ENCODE results near the gene BANK1. TPM values are rescaled to one million over a fixed set of nuclear protein-coding genes. Genes with fewer than 3 reads are reported as not detected.

Gene BANK1
- polyA plus RNA-seq, 1 experiment = 0.40 TPM

DNA sequence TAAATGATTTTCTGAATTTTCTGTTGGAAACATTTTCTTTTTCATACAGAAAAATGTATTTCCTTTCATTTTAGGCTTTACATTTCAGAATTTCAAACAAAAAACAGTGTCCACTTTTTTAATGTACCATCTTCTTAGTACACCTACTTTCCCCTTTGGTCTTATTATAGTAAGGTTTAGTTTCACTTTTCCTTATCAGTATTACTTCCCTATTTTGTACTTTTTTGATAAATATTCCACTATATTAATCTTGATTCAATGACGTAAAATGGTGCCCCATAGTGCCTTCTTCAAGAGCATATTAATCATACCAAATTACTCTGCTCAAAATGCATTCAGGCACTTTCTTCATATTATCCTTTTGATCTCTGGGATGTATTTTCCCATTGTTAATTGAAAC lies 52.5 kb downstream of the BANK1 start:
- no peak overlapping the region for H3K4me3 ChIP-seq (ENCODE audit: low read depth, low read length)
- CTCF ChIA-PET = no interaction called here

DNA sequence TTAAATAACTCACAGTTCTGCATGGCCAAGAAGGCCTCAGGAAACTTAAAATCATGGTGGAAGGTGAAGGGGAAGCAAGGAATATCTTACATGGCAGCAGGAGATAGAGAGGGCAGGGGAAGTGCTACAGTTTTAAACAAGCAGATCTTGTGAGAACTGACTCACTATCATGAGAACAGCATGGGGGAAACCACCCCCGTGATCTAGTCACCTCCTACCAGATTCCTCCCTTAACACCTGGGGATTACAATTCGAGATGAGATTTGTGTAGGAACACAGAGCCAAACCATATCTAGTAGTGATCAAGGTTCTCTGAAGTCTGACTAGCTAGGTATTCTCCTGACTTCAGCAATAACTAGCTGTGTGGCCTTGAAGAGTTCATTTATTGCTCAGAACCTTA lies 56.0 kb downstream of the BANK1 start:
- DNase-seq (ENCODE audit: low read depth) = no peak
- TF ChIP-seq, protein P1, sequence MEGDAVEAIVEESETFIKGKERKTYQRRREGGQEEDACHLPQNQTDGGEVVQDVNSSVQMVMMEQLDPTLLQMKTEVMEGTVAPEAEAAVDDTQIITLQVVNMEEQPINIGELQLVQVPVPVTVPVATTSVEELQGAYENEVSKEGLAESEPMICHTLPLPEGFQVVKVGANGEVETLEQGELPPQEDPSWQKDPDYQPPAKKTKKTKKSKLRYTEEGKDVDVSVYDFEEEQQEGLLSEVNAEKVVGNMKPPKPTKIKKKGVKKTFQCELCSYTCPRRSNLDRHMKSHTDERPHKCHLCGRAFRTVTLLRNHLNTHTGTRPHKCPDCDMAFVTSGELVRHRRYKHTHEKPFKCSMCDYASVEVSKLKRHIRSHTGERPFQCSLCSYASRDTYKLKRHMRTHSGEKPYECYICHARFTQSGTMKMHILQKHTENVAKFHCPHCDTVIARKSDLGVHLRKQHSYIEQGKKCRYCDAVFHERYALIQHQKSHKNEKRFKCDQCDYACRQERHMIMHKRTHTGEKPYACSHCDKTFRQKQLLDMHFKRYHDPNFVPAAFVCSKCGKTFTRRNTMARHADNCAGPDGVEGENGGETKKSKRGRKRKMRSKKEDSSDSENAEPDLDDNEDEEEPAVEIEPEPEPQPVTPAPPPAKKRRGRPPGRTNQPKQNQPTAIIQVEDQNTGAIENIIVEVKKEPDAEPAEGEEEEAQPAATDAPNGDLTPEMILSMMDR (IDR thresholded peaks at IDR 0.05; ENCODE audit: insufficient read depth, low read depth, low read length) = no peak

More for the DNA sequence above, 52.5 kb downstream of the BANK1 start:
- no peaks in the 10 kb centered on the region for H3K36me3 ChIP-seq (ENCODE audit: control insufficient read depth, insufficient read depth, low read length)
- TF ChIP-seq, protein P1 (IDR thresholded peaks at IDR 0.05; ENCODE audit: insufficient read depth, low read depth, low read length) = no peak
- POLR2A ChIA-PET = no interaction called here
- no peak for DNase-seq (ENCODE audit: low read depth)
- no peaks in the 10 kb centered on the region for H3K27me3 ChIP-seq (ENCODE audit: control insufficient read depth, insufficient read depth, low read length)

DNA sequence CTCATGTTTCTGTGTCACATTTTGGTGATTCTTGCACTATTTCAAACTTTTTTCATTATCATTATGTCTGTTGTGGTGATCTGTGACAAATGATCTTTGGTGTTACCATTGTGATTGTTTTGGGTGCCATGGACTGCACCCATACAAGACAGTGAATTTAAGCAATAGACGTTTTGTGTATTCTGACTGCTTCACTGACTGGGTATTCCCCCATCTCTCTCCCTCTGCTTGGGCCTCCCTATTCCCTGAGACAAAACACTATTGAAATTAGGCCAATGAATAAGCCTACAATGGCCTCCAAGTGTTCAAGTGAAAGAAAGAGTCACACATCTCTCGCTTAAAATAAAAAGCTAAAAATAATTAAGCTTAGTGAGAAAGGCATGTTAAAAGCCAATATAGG lies 60.2 kb downstream of the BANK1 start:
- no peak overlapping the region for H3K4me3 ChIP-seq (ENCODE audit: low read depth, low read length)
- POLR2A ChIA-PET = no interaction called here
- no peak for DNase-seq (ENCODE audit: low read depth)
- TF ChIP-seq, protein P1 (IDR thresholded peaks at IDR 0.05; ENCODE audit: insufficient read depth, low read depth, low read length) = no peak
- no peaks in the 10 kb centered on the region for H3K36me3 ChIP-seq (ENCODE audit: control insufficient read depth, insufficient read depth, low read length)
- CTCF ChIA-PET = no interaction called here
- H3K27me3 ChIP-seq (ENCODE audit: control insufficient read depth, insufficient read depth, low read length) = no peaks in the 10 kb centered on the region

More for the DNA sequence above, 56.0 kb downstream of the BANK1 start:
- Histone ChIP-seq H3K27me3 (ENCODE audit: control insufficient read depth, insufficient read depth, low read length) (no peaks in the 10 kb centered on the region), H3K36me3 (ENCODE audit: control insufficient read depth, insufficient read depth, low read length) (no peaks in the 10 kb centered on the region), H3K4me3 (ENCODE audit: low read depth, low read length) (no peak overlapping the region)
- CTCF ChIA-PET = no interaction called here
- POLR2A ChIA-PET = no interaction called here

DNA sequence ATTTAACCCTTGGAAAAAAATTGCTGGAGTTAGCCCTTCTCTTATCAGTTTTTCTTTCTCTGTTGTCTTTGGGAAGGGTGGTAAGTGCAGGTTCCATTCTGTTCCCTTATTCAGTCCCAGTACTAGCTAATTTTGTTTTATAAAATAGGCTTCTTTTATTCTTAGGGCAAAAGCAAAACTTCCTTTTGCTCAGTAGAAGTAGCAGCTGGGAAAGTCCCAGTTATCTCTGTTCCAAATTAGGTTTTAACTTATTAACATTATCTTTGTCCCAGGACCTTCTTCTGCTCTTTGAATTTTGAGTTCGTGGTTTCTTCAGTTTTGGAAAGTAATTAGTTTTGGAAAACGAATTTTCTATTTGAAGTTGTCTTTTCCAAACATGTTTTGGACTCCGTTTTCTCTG lies 61.1 kb downstream of the BANK1 start:
- DNase-seq (ENCODE audit: low read depth) = no peak
- no peak overlapping the region for H3K4me3 ChIP-seq (ENCODE audit: low read depth, low read length)
- CTCF ChIA-PET = no interaction called here
- H3K36me3 ChIP-seq (ENCODE audit: control insufficient read depth, insufficient read depth, low read length) = no peaks in the 10 kb centered on the region
- TF ChIP-seq, protein P1 (IDR thresholded peaks at IDR 0.05; ENCODE audit: insufficient read depth, low read depth, low read length) = no peak
- H3K27me3 ChIP-seq (ENCODE audit: control insufficient read depth, insufficient read depth, low read length) = no peaks in the 10 kb centered on the region
- POLR2A ChIA-PET = no interaction called here

DNA sequence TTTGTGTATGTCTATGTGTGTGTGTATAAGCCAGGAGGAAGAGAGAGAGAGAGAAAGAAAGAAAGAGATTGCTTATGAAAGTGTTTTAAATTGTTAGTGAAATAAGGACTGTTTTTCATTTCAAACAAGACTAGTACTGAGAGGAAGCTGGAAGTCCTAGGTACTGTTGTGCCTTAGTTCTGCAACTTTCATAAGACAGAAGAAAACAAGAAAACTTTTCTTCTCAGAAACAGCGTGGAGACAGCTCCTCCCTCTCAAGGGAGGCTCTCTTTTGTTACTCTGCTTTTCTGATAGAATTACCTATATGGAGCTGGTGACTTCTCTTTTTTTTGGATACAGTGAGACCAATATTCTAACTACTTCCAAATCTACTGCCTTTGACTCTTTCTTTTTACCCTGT lies 62.5 kb downstream of the BANK1 start:
- POLR2A ChIA-PET = no interaction called here
- Histone ChIP-seq H3K36me3 (ENCODE audit: control insufficient read depth, insufficient read depth, low read length) (no peaks in the 10 kb centered on the region), H3K27me3 (ENCODE audit: control insufficient read depth, insufficient read depth, low read length) (no peaks in the 10 kb centered on the region), H3K4me3 (ENCODE audit: low read depth, low read length) (no peak overlapping the region)
- CTCF ChIA-PET = interaction anchor here (0.9 kb wide), 1 partner anchor 15 kb away, joined by 3 read pairs; no protein-coding TSS in a partner anchor
- TF ChIP-seq, protein P1 (IDR thresholded peaks at IDR 0.05; ENCODE audit: insufficient read depth, low read depth, low read length) = no peak
- no peak for DNase-seq (ENCODE audit: low read depth)
